GM12878 (cell line): Measurements from ENCODE around the gene MATN1.

Source experiments
- CHD2 ChIP-seq: IDR thresholded peaks from 2 replicates; pipeline ENCODE4 v1.6.1; 2011; ENCODE audit warnings: low read depth, low read length, improper control_type of control experiment, borderline replicate concordance
- TF ChIP-seq, protein P1 (sequence below), 3 experiments: IDR thresholded peaks in 2 of 3; conservative IDR thresholded peaks in 1 of 3; 2 replicates each; pipeline ENCODE4 v1.5.1; 2011; ENCODE audit warnings: low read depth in 3 of 3, low read length in 3 of 3, mild to moderate bottlenecking in 3 of 3, control low read depth in 2 of 3, moderate library complexity in 2 of 3, inconsistent platforms in 1 of 3, mixed read lengths in 1 of 3; ENCODE audit not compliant: control insufficient read depth in 2 of 3, insufficient read depth in 1 of 3; ENCODE audit errors: extremely low read depth in 1 of 3
- TF ChIP-seq, protein P2 (sequence below): IDR thresholded peaks from 2 replicates; pipeline ENCODE4 v1.6.1; 2011; ENCODE audit warnings: low read depth, low read length, improper control_type of control experiment, borderline replicate concordance

DNA sequence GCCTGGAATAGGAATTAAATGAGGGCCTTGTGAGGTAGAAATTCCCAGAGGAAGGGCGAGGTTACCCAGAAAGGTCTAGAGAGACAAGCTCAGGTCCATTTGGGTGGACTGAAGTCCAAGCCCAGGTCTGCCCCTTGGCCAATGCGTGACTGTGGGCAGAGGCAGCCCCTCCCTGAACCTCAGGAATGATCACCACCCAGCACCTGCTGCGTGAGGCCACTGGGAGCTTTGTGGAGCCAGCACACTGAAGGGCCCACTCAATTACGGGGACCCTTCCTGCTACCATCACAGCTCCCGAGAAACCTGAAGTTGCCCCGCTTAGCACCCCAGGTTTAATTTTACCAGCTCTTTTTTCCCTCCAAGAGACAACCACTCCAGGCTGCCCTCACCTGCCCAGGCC, 6.5 kb upstream of the MATN1 start:
- TF ChIP-seq, protein P1, sequence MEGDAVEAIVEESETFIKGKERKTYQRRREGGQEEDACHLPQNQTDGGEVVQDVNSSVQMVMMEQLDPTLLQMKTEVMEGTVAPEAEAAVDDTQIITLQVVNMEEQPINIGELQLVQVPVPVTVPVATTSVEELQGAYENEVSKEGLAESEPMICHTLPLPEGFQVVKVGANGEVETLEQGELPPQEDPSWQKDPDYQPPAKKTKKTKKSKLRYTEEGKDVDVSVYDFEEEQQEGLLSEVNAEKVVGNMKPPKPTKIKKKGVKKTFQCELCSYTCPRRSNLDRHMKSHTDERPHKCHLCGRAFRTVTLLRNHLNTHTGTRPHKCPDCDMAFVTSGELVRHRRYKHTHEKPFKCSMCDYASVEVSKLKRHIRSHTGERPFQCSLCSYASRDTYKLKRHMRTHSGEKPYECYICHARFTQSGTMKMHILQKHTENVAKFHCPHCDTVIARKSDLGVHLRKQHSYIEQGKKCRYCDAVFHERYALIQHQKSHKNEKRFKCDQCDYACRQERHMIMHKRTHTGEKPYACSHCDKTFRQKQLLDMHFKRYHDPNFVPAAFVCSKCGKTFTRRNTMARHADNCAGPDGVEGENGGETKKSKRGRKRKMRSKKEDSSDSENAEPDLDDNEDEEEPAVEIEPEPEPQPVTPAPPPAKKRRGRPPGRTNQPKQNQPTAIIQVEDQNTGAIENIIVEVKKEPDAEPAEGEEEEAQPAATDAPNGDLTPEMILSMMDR (IDR thresholded peaks at IDR 0.05 in 2 of 3, conservative IDR thresholded peaks at IDR 0.05 in 1 of 3; ENCODE audit: control insufficient read depth in 2 of 3, extremely low read depth in 1 of 3, insufficient read depth in 1 of 3, low read depth in 3 of 3, low read length in 3 of 3): no peak
- TF ChIP-seq CHD2: no peak
- TF ChIP-seq, protein P2, sequence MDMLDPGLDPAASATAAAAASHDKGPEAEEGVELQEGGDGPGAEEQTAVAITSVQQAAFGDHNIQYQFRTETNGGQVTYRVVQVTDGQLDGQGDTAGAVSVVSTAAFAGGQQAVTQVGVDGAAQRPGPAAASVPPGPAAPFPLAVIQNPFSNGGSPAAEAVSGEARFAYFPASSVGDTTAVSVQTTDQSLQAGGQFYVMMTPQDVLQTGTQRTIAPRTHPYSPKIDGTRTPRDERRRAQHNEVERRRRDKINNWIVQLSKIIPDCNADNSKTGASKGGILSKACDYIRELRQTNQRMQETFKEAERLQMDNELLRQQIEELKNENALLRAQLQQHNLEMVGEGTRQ: no peak
